Measurements from ENCODE around the gene DYRK1A. TPM values are rescaled to one million over a fixed set of nuclear protein-coding genes. Genes with fewer than 3 reads are reported as not detected.
"Not testable (repeated sequence)": the region's sequence is repeated elsewhere in the genome, so short reads cannot be mapped to it uniquely, and the experiment has no call there.

DYRK1A gene
- total RNA-seq, 8 experiments from 2014 or later = 37.3 to 65.7 (median 53.6) TPM

- H3K27ac ChIP-seq; ATAC-seq (replicated peaks in 6 of 8); H3K4me3 ChIP-seq; H3K4me1 ChIP-seq (replicated peaks in 1 of 2); in situ Hi-C loops (cut with MboI; ENCODE audit: low pct_unique_long_range_greater_than_20kb in 2 of 9, low sequenced_read_pairs in 9 of 9, unreplicated experiment in 9 of 9): not testable (repeated sequence)
- 0 to 100% (median 89%) methylated on average over 1 to 2 of the region's 2 CpGs; no CpG with 5 or more reads in 5 of the 10 experiments for WGBS, 10 experiments
Measured at GRCh38 chr21:37541128-37541527, 174.6 kb downstream of the DYRK1A start.

- H3K4me3 ChIP-seq = no peak overlapping the region
- no peak overlapping the region for H3K27ac ChIP-seq
- in situ Hi-C loops (cut with MboI; ENCODE audit: low pct_unique_long_range_greater_than_20kb in 2 of 9, low sequenced_read_pairs in 9 of 9, unreplicated experiment in 9 of 9) = no loop called here
- no peak for ATAC-seq (replicated peaks in 6 of 8)
- peaks cover 14 to 15% of the 10 kb centered on the region in 2 donors for H3K4me1 ChIP-seq (replicated peaks in 1 of 2)
- 50 to 100% (median 73%) methylated on average over 1 of the region's 1 CpG; no CpG with 5 or more reads in 2 of the 10 experiments for WGBS, 10 experiments
Measured at GRCh38 chr21:37542512-37542911, 175.9 kb downstream of the DYRK1A start.

GRCh38 chr21:37546299-37546908 lies 179.8 kb downstream of the DYRK1A start:
- ATAC-seq (replicated peaks in 6 of 8) = no peak

GRCh38 chr21:37546949-37547614 lies 180.5 kb downstream of the DYRK1A start:
- Histone ChIP-seq H3K4me3 (no peak overlapping the region), H3K27ac (peak overlapping the region in 1 of 2 donors; percentile 10), H3K4me1 (replicated peaks in 1 of 2) (peaks cover 23 to 25% of the 10 kb centered on the region in 2 donors)
- peak in 6 of 8 experiments; percentile 41 to 95 (median 90) for ATAC-seq (replicated peaks in 6 of 8)
- in situ Hi-C loops (cut with MboI; ENCODE audit: low pct_unique_long_range_greater_than_20kb in 2 of 9, low sequenced_read_pairs in 9 of 9, unreplicated experiment in 9 of 9) = no loop called here
- WGBS, 10 experiments = 4 to 79% (median 33%) methylated on average over 2 to 13 of the region's 23 CpGs

More at GRCh38 chr21:37546299-37546908, 179.8 kb downstream of the DYRK1A start:
- Histone ChIP-seq H3K4me1 (replicated peaks in 1 of 2) (peaks cover 18 to 21% of the 10 kb centered on the region in 2 donors), H3K4me3 (no peak overlapping the region), H3K27ac (no peak overlapping the region)
- in situ Hi-C loops (cut with MboI; ENCODE audit: low pct_unique_long_range_greater_than_20kb in 2 of 9, low sequenced_read_pairs in 9 of 9, unreplicated experiment in 9 of 9) = no loop called here
- WGBS, 10 experiments = 57 to 93% (median 84%) methylated on average over 1 to 18 of the region's 22 CpGs

GRCh38 chr21:37547615-37548200 lies 181.1 kb downstream of the DYRK1A start:
- 57 to 100% (median 84%) methylated on average over 1 to 2 of the region's 2 CpGs for WGBS, 10 experiments
- H3K4me3 ChIP-seq = no peak overlapping the region
- peaks cover 23 to 25% of the 10 kb centered on the region in 2 donors for H3K4me1 ChIP-seq (replicated peaks in 1 of 2)
- in situ Hi-C loops (cut with MboI; ENCODE audit: low pct_unique_long_range_greater_than_20kb in 2 of 9, low sequenced_read_pairs in 9 of 9, unreplicated experiment in 9 of 9) = no loop called here
- H3K27ac ChIP-seq = peak overlapping the region in 1 of 2 donors; percentile 10
- ATAC-seq (replicated peaks in 6 of 8) = no peak

- WGBS, 10 experiments = 34 to 100% (median 100%) methylated on average over 1 to 2 of the region's 2 CpGs; no CpG with 5 or more reads in 3 of the 10 experiments
Measured at GRCh38 chr21:37548521-37548981, 182.0 kb downstream of the DYRK1A start.

GRCh38 chr21:37549730-37550129 lies 183.2 kb downstream of the DYRK1A start:
- not testable (repeated sequence) for H3K27ac ChIP-seq
- WGBS, 10 experiments = 100% methylated on average over 1 to 4 of the region's 4 CpGs; no CpG with 5 or more reads in 8 of the 10 experiments

More at GRCh38 chr21:37548521-37548981, 182.0 kb downstream of the DYRK1A start:
- Histone ChIP-seq H3K4me1 (replicated peaks in 1 of 2) (peaks cover 23 to 25% of the 10 kb centered on the region in 2 donors), H3K27ac (no peak overlapping the region), H3K4me3 (no peak overlapping the region)
- in situ Hi-C loops (cut with MboI; ENCODE audit: low pct_unique_long_range_greater_than_20kb in 2 of 9, low sequenced_read_pairs in 9 of 9, unreplicated experiment in 9 of 9) = no loop called here
- no peak for ATAC-seq (replicated peaks in 6 of 8)

GRCh38 chr21:37550157-37550556 lies 183.6 kb downstream of the DYRK1A start:
- WGBS, 10 experiments = 35 to 100% (median 87%) methylated on average over 1 to 9 of the region's 9 CpGs
- in situ Hi-C loops (cut with MboI; ENCODE audit: low pct_unique_long_range_greater_than_20kb in 2 of 9, low sequenced_read_pairs in 9 of 9, unreplicated experiment in 9 of 9) = no loop called here
- Histone ChIP-seq H3K4me1 (replicated peaks in 1 of 2) (peaks cover 23 to 25% of the 10 kb centered on the region in 2 donors), H3K4me3 (no peak overlapping the region), H3K27ac (no peak overlapping the region)
- no peak for ATAC-seq (replicated peaks in 6 of 8)

More at GRCh38 chr21:37549730-37550129, 183.2 kb downstream of the DYRK1A start:
- H3K4me3 ChIP-seq; ATAC-seq (replicated peaks in 6 of 8); in situ Hi-C loops (cut with MboI; ENCODE audit: low pct_unique_long_range_greater_than_20kb in 2 of 9, low sequenced_read_pairs in 9 of 9, unreplicated experiment in 9 of 9): not testable (repeated sequence)
- H3K4me1 ChIP-seq (replicated peaks in 1 of 2) = peaks cover 23 to 25% of the 10 kb centered on the region in 2 donors

GRCh38 chr21:37550618-37551330 lies 184.2 kb downstream of the DYRK1A start:
- peaks cover 23 to 25% of the 10 kb centered on the region in 2 donors for H3K4me1 ChIP-seq (replicated peaks in 1 of 2)
- peak overlapping the region in 1 of 2 donors; percentile 13 for H3K27ac ChIP-seq
- H3K4me3 ChIP-seq = no peak overlapping the region
- WGBS, 10 experiments = 0 to 100% (median 67%) methylated on average over 1 to 5 of the region's 12 CpGs; no CpG with 5 or more reads in 3 of the 10 experiments
- in situ Hi-C loops (cut with MboI; ENCODE audit: low pct_unique_long_range_greater_than_20kb in 2 of 9, low sequenced_read_pairs in 9 of 9, unreplicated experiment in 9 of 9) = no loop called here
- peak in 1 of 8 experiments; percentile 40 for ATAC-seq (replicated peaks in 6 of 8)

- 0 to 83% (median 66%) methylated on average over 1 to 21 of the region's 21 CpGs; no CpG with 5 or more reads in 3 of the 10 experiments for WGBS, 10 experiments
- Histone ChIP-seq H3K27ac (peak overlapping the region in 1 of 2 donors; percentile 13), H3K4me3 (no peak overlapping the region), H3K4me1 (replicated peaks in 1 of 2) (peaks cover 19 to 22% of the 10 kb centered on the region in 2 donors)
- in situ Hi-C loops (cut with MboI; ENCODE audit: low pct_unique_long_range_greater_than_20kb in 2 of 9, low sequenced_read_pairs in 9 of 9, unreplicated experiment in 9 of 9) = no loop called here
- ATAC-seq (replicated peaks in 6 of 8) = peak in 5 of 8 experiments; percentile 21 to 93 (median 68)
Measured at GRCh38 chr21:37551331-37551992, 184.9 kb downstream of the DYRK1A start.

GRCh38 chr21:37551993-37552355 lies 185.4 kb downstream of the DYRK1A start:
- no peak overlapping the region for H3K4me3 ChIP-seq
- peaks cover 14 to 17% of the 10 kb centered on the region in 2 donors for H3K4me1 ChIP-seq (replicated peaks in 1 of 2)
- no peak overlapping the region for H3K27ac ChIP-seq
- 95 to 100% (median 97%) methylated on average over 2 to 5 of the region's 5 CpGs; no CpG with 5 or more reads in 7 of the 10 experiments for WGBS, 10 experiments
- ATAC-seq (replicated peaks in 6 of 8) = peak in 1 of 8 experiments; percentile 11
- in situ Hi-C loops (cut with MboI; ENCODE audit: low pct_unique_long_range_greater_than_20kb in 2 of 9, low sequenced_read_pairs in 9 of 9, unreplicated experiment in 9 of 9) = no loop called here

- 80 to 100% (median 99%) methylated on average over 1 to 6 of the region's 10 CpGs; no CpG with 5 or more reads in 4 of the 10 experiments for WGBS, 10 experiments
- in situ Hi-C loops (cut with MboI; ENCODE audit: low pct_unique_long_range_greater_than_20kb in 2 of 9, low sequenced_read_pairs in 9 of 9, unreplicated experiment in 9 of 9) = no loop called here
- ATAC-seq (replicated peaks in 6 of 8) = no peak
Measured at GRCh38 chr21:37552496-37553029, 186.0 kb downstream of the DYRK1A start.

More at GRCh38 chr21:37552496-37553029, 186.0 kb downstream of the DYRK1A start:
- no peak overlapping the region for H3K4me3 ChIP-seq
- H3K27ac ChIP-seq = no peak overlapping the region
- H3K4me1 ChIP-seq (replicated peaks in 1 of 2) = peaks cover 8 to 11% of the 10 kb centered on the region in 2 donors

Data from motor neuron (in vitro differentiated cells).